GM12878 (cell line): ENCODE results near the gene COL5A1. TPM values are rescaled to one million over a fixed set of nuclear protein-coding genes. Genes with fewer than 3 reads are reported as not detected.

ENCODE experiments used
- ATAC-seq: fragments of 200-7000 bp; cut with Tn5 transposase; 3 replicates; pipeline ENCODE4 v1.9.1; 2020; ENCODE audit warnings: mild to moderate bottlenecking, moderate library complexity
- BruUV-seq: library from RNA; stranded (reverse); fragments of 400-500 nt; replicated peaks from 2 replicates; lab custom pipeline; 2021; lab: Mats Ljungman, UMichigan
- CTCF ChIA-PET: fragments of 300-600 bp; sonication (Branson Sonifier 250); formaldehyde crosslinking; extraction: SDS; loops from one replicate; lab custom pipeline; 2021; ENCODE audit warnings: inconsistent platforms; lab: Yijun Ruan, JAX
- POLR2A ChIA-PET: fragments of 350-600 bp; formaldehyde crosslinking; extraction: SDS; loops from one replicate; lab custom pipeline; 2021; ENCODE audit warnings: inconsistent platforms; lab: Charles Lee
- RAD21 ChIA-PET: fragments of 300-600 bp; sonication (Branson Sonifier 250); formaldehyde crosslinking; loops from one replicate; lab custom pipeline; 2023; ENCODE audit warnings: antibody characterized with exemption; ENCODE audit not compliant: unreplicated experiment; lab: Charles Lee
- SMC1A ChIA-PET: fragments of 300-600 bp; sonication (Branson Sonifier 250); formaldehyde crosslinking; loops from one replicate; lab custom pipeline; 2023; ENCODE audit not compliant: unreplicated experiment, uncharacterized antibody; lab: Charles Lee
- DNase-seq: peaks from one replicate; pipeline ENCODE4 v3.0.0-alpha.2; 2011; ENCODE audit warnings: low read depth, low spot score
- FAIRE-seq: peaks from 3 replicates; lab custom pipeline; 2011; peaks lifted over from hg19 to GRCh38; lab: Jason Lieb, UNC
- H2AFZ ChIP-seq: 2 replicates; pipeline ENCODE4 v1.6.0; 2011; ENCODE audit warnings: low read depth, low read length, control low read depth; ENCODE audit not compliant: control insufficient read depth
- H3K27ac ChIP-seq: 2 replicates; pipeline ENCODE4 v1.5.1; 2011; ENCODE audit warnings: control low read depth; ENCODE audit not compliant: control insufficient read depth, insufficient read depth
- H3K27me3 ChIP-seq, 2 experiments: replicated peaks in 1 of 2; 2 replicates each; pipeline versions ENCODE4 v1.6.0 to v1.6.1; 2011; ENCODE audit warnings: low read length in 1 of 2; ENCODE audit not compliant: control insufficient read depth in 2 of 2, insufficient read depth in 2 of 2
- H3K36me3 ChIP-seq, 2 experiments: 2 replicates each; pipeline ENCODE4 v1.5.1; 2011; ENCODE audit warnings: low read length in 1 of 2; ENCODE audit not compliant: control insufficient read depth in 2 of 2, insufficient read depth in 2 of 2
- H3K4me1 ChIP-seq: 2 replicates; pipeline ENCODE4 v1.6.1; 2011; ENCODE audit warnings: mild to moderate bottlenecking, low read length, moderate library complexity, mixed read lengths; ENCODE audit not compliant: control insufficient read depth, insufficient read depth
- H3K4me2 ChIP-seq: 2 replicates; pipeline ENCODE4 v1.6.0; 2011; ENCODE audit warnings: control low read depth; ENCODE audit not compliant: control insufficient read depth, insufficient read depth
- H3K4me3 ChIP-seq: fragments of 200-600 bp; sonication (generic); 2 replicates; pipeline ENCODE4 v1.5.1; 2016
- H3K79me2 ChIP-seq: 2 replicates; pipeline ENCODE4 v1.6.0; 2011; ENCODE audit warnings: low read length; ENCODE audit not compliant: control insufficient read depth, insufficient read depth
- H3K9ac ChIP-seq: 2 replicates; pipeline ENCODE4 v1.8.0; 2011; ENCODE audit warnings: low read length, control low read depth, mixed read lengths; ENCODE audit not compliant: control insufficient read depth, insufficient read depth
- H3K9me3 ChIP-seq: replicated peaks from 3 replicates; pipeline ENCODE4 v1.5.1; 2011; ENCODE audit warnings: mild to moderate bottlenecking, low read length; ENCODE audit not compliant: control insufficient read depth, insufficient read depth
- H4K20me1 ChIP-seq: 2 replicates; pipeline ENCODE4 v1.6.0; 2011; ENCODE audit not compliant: control insufficient read depth, insufficient read depth
- BCL3 ChIP-seq: IDR thresholded peaks from 2 replicates; pipeline ENCODE4 v1.6.1; 2011; ENCODE audit warnings: borderline replicate concordance, low read depth, mild to moderate bottlenecking, moderate library complexity, low read length; ENCODE audit not compliant: insufficient read depth, poor library complexity, severe bottlenecking
- BHLHE40 ChIP-seq, 2 experiments: fragments of 450-650 bp in 1 of 2; IDR thresholded peaks; 2 replicates each; pipeline ENCODE4 v1.6.1; 2011 to 2017; ENCODE audit warnings: low read depth in 2 of 2, borderline replicate concordance in 1 of 2, improper control_type of control experiment in 1 of 2, low read length in 1 of 2, mild to moderate bottlenecking in 1 of 2
- BRCA1 ChIP-seq: IDR thresholded peaks from 2 replicates; pipeline ENCODE4 v1.6.1; 2011; ENCODE audit warnings: low read depth, low read length, improper control_type of control experiment
- ETV6 ChIP-seq, 2 experiments: fragments of 450-650 bp in 1 of 2; IDR thresholded peaks in 1 of 2; conservative IDR thresholded peaks in 1 of 2; 2 replicates each; pipeline ENCODE4 v1.6.1; 2014; ENCODE audit warnings: antibody characterized with exemption in 1 of 2, borderline replicate concordance in 1 of 2, low read depth in 1 of 2, mild to moderate bottlenecking in 1 of 2, moderate library complexity in 1 of 2
- EZH2 ChIP-seq: IDR thresholded peaks from 2 replicates; pipeline ENCODE4 v1.6.1; 2012; ENCODE audit warnings: low read depth, mild to moderate bottlenecking, control low read depth, inconsistent platforms, low read length, borderline replicate concordance; ENCODE audit not compliant: control insufficient read depth
- FOXM1 ChIP-seq: IDR thresholded peaks from 2 replicates; pipeline ENCODE4 v1.6.1; 2012; ENCODE audit warnings: low read depth, mild to moderate bottlenecking, inconsistent platforms, low read length, moderate library complexity
- GABPA ChIP-seq: IDR thresholded peaks from 2 replicates; pipeline ENCODE4 v1.6.1; 2014; ENCODE audit warnings: antibody characterized with exemption, low read depth, mild to moderate bottlenecking, inconsistent platforms
- HDAC6 ChIP-seq: fragments of 200-600 bp; sonication (generic); IDR thresholded peaks from one replicate; pipeline ENCODE4 v1.8.0; 2017; ENCODE audit warnings: antibody characterized with exemption; ENCODE audit not compliant: unreplicated experiment
- KLF5 ChIP-seq: fragments of 450-650 bp; IDR thresholded peaks from 2 replicates; pipeline ENCODE4 v1.6.1; 2014; ENCODE audit warnings: mild to moderate bottlenecking; ENCODE audit not compliant: partially characterized antibody
- MTA3 ChIP-seq: IDR thresholded peaks from 2 replicates; pipeline ENCODE4 v1.6.1; 2012; ENCODE audit warnings: low read length, inconsistent platforms, borderline replicate concordance
- NFYA ChIP-seq: IDR thresholded peaks from 2 replicates; pipeline ENCODE4 v1.6.1; 2011; ENCODE audit warnings: low read depth, mild to moderate bottlenecking, low read length, improper control_type of control experiment, borderline replicate concordance
- NR2C2 ChIP-seq: IDR thresholded peaks from 2 replicates; pipeline ENCODE4 v1.6.1; 2011; ENCODE audit warnings: borderline replicate concordance, low read depth; ENCODE audit not compliant: control insufficient read depth, insufficient read length
- POLR2AphosphoS5 ChIP-seq: IDR thresholded peaks from 2 replicates; pipeline ENCODE4 v1.6.1; 2011; ENCODE audit warnings: mild to moderate bottlenecking, low read length, inconsistent platforms
- RCOR1 ChIP-seq: conservative IDR thresholded peaks from 2 replicates; pipeline ENCODE4 v1.6.1; 2012; ENCODE audit warnings: low read depth, low read length, improper control_type of control experiment
- RELA ChIP-seq: fragments of 450-650 bp; IDR thresholded peaks from 2 replicates; pipeline ENCODE4 v1.8.0; 2014; ENCODE audit warnings: borderline replicate concordance; ENCODE audit not compliant: partially characterized antibody
- SMC3 ChIP-seq: IDR thresholded peaks from 2 replicates; pipeline ENCODE4 v1.6.1; 2011; ENCODE audit warnings: low read length, improper control_type of control experiment, borderline replicate concordance
- YY1 ChIP-seq: IDR thresholded peaks from 2 replicates; pipeline ENCODE4 v1.6.1; 2011; ENCODE audit warnings: low read depth, mild to moderate bottlenecking, low read length
- ZNF217 ChIP-seq: fragments of 450-650 bp; IDR thresholded peaks from 2 replicates; pipeline ENCODE4 v1.6.1; 2017; ENCODE audit warnings: antibody characterized with exemption, mild to moderate bottlenecking
- WGBS: methylation state at CpG from one replicate; pipeline ENCODE4 v1.1.6; 2016; ENCODE audit warnings: low lambda C conversion rate; ENCODE audit not compliant: insufficient replicate concordance, insufficient coverage; ENCODE audit errors: missing lambda C conversion rate; 5-methylcytosine and 5-hydroxymethylcytosine counted together
- in situ Hi-C: fragments of 300-500 bp; cut with MboI; formaldehyde crosslinking; loops from 9 replicates; pipeline ENCODE4 v1.14.3; 2018; ENCODE audit warnings: mixed read lengths
- intact Hi-C: fragments of 100-400 bp; cut with micrococcal nuclease; formaldehyde crosslinking; loops from one replicate; pipeline ENCODE4 v1.14.2; 2022; ENCODE audit not compliant: unreplicated experiment
- polyA plus RNA-seq, 11 experiments: library from polyadenylated mRNA; depleted of rRNA in 4 of 11; unstranded in 6 of 11; stranded (reverse) in 5 of 11; fragments of >200 nt; fragmentation: Nextera tagmentation in 4 of 11; fragmentation: Illumina TruSeq in 1 of 11; extraction: Ambion mirVana in 4 of 11; extraction: Trizol in 1 of 11; gene quantifications; 1 replicate in 1 of 11; 2 replicates in 10 of 11; pipeline versions ENCODE4 v1.2.1 to v1.2.3, GENCODE V29; 2011 to 2016; ENCODE audit warnings: inconsistent platforms in 2 of 11, missing spikeins in 2 of 11, low read depth in 1 of 11
- total RNA-seq, 4 experiments: library from RNA; depleted of rRNA in 3 of 4; stranded (reverse); fragments of >200 nt in 3 of 4; fragmentation: Illumina TruSeq in 1 of 4; extraction: Trizol in 1 of 4; gene quantifications; 2 replicates each; pipeline versions ENCODE4 v1.2.1 to v1.2.3, GENCODE V29; 2013 to 2021
- TF ChIP-seq, protein P1 (sequence below): IDR thresholded peaks from 2 replicates; pipeline ENCODE4 v1.6.1; 2012; ENCODE audit warnings: low read depth, low read length, improper control_type of control experiment
- TF ChIP-seq, protein P2 (sequence below): IDR thresholded peaks from 2 replicates; pipeline ENCODE4 v1.6.1; 2011; ENCODE audit warnings: borderline replicate concordance, low read depth, mild to moderate bottlenecking, moderate library complexity, mixed read lengths, low read length; ENCODE audit not compliant: insufficient read depth; ENCODE audit errors: extremely low read length

The COL5A1 gene
- total and polyA plus RNA-seq, 10 of the 15 experiments (the other 5 are each of a cell fraction or from before 2014, with no cell fraction given) = under 0.01 to 0.15 (median 0.13) TPM; not detected in 4

DNA sequence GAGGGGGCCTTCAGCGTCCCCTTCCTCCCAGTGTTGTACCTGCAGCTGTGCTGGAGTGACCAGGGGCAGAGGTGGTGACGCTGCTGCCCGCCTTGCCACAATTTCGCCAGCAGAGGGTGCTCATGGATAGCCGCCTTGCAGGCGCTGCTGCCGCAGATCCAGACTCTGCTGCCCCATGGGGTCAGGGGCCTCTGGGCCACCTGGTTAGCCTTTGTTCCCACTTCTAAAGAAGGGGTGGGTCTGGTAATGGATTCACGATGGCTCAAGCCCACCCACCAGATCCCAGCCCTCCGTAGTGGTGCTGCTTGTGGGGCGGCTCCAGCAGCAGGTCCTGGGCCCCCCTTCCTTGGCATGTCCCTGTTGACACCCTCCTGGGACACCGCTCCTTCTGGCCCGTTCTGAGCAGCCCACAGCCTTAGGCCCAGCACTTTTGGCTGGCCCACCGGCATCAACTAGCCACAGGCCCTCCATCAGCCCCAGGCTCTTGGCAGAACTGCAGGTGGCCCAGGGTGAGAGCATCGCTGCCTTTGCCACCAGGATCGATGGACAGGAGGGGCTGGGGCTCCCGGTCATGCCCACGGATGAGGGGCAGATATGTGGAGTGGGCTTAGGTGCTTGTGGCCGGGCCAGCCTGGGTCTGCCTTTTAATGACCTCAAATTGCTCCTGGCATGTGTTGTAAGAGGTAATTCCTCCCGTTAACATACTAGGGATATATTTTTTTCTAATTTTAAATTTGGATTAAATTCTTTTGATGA is 57.2 kb downstream of the COL5A1 start:
- DNase-seq (no peak), FAIRE-seq (peak; percentile 65), ATAC-seq (peak; percentile 89)
- ChIA-PET RAD21 (interaction anchor here (0.7 to 0.9 kb wide), 3 partner anchors 160 to 291 kb away, joined by 3 read pairs; no protein-coding TSS in a partner anchor), POLR2A (no interaction called here), SMC1A (no interaction called here), CTCF (interaction anchor here (0.7 to 2.4 kb wide), 3 partner anchors 10 to 284 kb away, joined by 3 to 8 read pairs (median 4); no protein-coding TSS in a partner anchor)
- Histone ChIP-seq H3K79me2 (no peaks in the 10 kb centered on the region), H3K4me3 (no peak overlapping the region), H3K9me3 (no peaks in the 10 kb centered on the region), H2AFZ (no peak overlapping the region), H3K4me2 (no peak overlapping the region), H3K27ac (no peak overlapping the region), H3K4me1 (no peaks in the 10 kb centered on the region), H4K20me1 (no peaks in the 10 kb centered on the region), H3K36me3 (no peaks in the 10 kb centered on the region), H3K27me3 (no peaks in the 10 kb centered on the region; a peak in 1 of 4 replicates), H3K9ac (no peak overlapping the region)
- no TSS peak for BruUV-seq
- WGBS = 17% methylated on average over 19 of the region's 19 CpGs
- in situ Hi-C loops (loop anchor here (5.0 to 10.0 kb wide), 2 partner anchors 284 to 646 kb away; no protein-coding TSS in a partner anchor), intact Hi-C loops (loop anchor here (1.0 to 5.0 kb wide), 2 partner anchors 41 to 284 kb away; no protein-coding TSS in a partner anchor)
- TF ChIP-seq YY1 (peak; percentile 64), ZNF217 (no peak), KLF5 (no peak), EZH2 (no peak), RCOR1 (no peak), FOXM1 (no peak), HDAC6 (no peak), RELA (no peak), NR2C2 (no peak), MTA3 (no peak), GABPA (no peak), BHLHE40 (IDR thresholded peaks at IDR 0.05; ENCODE audit: borderline replicate concordance in 1 of 2, low read depth in 2 of 2, low read length in 1 of 2) (no peak), NFYA (no peak), BCL3 (no peak), BRCA1 (no peak), POLR2AphosphoS5 (no peak), ETV6 (conservative IDR thresholded peaks at IDR 0.05 in 1 of 2, IDR thresholded peaks at IDR 0.05 in 1 of 2; ENCODE audit: borderline replicate concordance in 1 of 2, low read depth in 1 of 2) (no peak), SMC3 (peak; percentile 90)
- TF ChIP-seq, protein P1, sequence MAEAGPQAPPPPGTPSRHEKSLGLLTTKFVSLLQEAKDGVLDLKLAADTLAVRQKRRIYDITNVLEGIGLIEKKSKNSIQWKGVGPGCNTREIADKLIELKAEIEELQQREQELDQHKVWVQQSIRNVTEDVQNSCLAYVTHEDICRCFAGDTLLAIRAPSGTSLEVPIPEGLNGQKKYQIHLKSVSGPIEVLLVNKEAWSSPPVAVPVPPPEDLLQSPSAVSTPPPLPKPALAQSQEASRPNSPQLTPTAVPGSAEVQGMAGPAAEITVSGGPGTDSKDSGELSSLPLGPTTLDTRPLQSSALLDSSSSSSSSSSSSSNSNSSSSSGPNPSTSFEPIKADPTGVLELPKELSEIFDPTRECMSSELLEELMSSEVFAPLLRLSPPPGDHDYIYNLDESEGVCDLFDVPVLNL = no peak
- TF ChIP-seq, protein P2, sequence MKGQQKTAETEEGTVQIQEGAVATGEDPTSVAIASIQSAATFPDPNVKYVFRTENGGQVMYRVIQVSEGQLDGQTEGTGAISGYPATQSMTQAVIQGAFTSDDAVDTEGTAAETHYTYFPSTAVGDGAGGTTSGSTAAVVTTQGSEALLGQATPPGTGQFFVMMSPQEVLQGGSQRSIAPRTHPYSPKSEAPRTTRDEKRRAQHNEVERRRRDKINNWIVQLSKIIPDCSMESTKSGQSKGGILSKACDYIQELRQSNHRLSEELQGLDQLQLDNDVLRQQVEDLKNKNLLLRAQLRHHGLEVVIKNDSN = no peak
